H9 (cell line): ENCODE results near the gene RADX. TPM values are rescaled to one million over a fixed set of nuclear protein-coding genes. Genes with fewer than 3 reads are reported as not detected.

Experiments
- DNase-seq: peaks from one replicate; pipeline ENCODE4 v3.0.0-alpha.2; 2017
- H2AFZ ChIP-seq: one replicate; pipeline ENCODE4 v1.6.1; 2013; ENCODE audit warnings: mild to moderate bottlenecking, low read length, control low read depth, moderate library complexity
- H2AK5ac ChIP-seq: 2 replicates; pipeline ENCODE4 v1.6.1; 2013; ENCODE audit warnings: low read length, control low read depth, mixed read lengths; ENCODE audit not compliant: insufficient read length
- H2BK120ac ChIP-seq: one replicate; pipeline ENCODE4 v1.6.1; 2013; ENCODE audit warnings: low read depth, mild to moderate bottlenecking, low read length, control low read depth, inconsistent platforms; ENCODE audit not compliant: poor library complexity, severe bottlenecking
- H2BK12ac ChIP-seq: 2 replicates; pipeline ENCODE4 v1.6.1; 2013; ENCODE audit warnings: low read length, control low read depth, mixed read lengths, low read depth; ENCODE audit not compliant: insufficient read length
- H2BK15ac ChIP-seq: 2 replicates; pipeline ENCODE4 v1.6.1; 2013; ENCODE audit warnings: low read depth, low read length, control low read depth
- H2BK20ac ChIP-seq: one replicate; pipeline ENCODE4 v1.6.1; 2013; ENCODE audit warnings: low read depth, mild to moderate bottlenecking, low read length, control low read depth, inconsistent platforms; ENCODE audit not compliant: poor library complexity, severe bottlenecking
- H2BK5ac ChIP-seq: 2 replicates; pipeline ENCODE4 v1.6.1; 2013; ENCODE audit warnings: low read length, control low read depth, mixed read lengths; ENCODE audit not compliant: insufficient read length
- H3K14ac ChIP-seq: 2 replicates; pipeline ENCODE4 v1.6.1; 2013; ENCODE audit warnings: low read length, control low read depth; ENCODE audit not compliant: insufficient read depth
- H3K18ac ChIP-seq: 2 replicates; pipeline ENCODE4 v1.6.1; 2013; ENCODE audit warnings: low read depth, mild to moderate bottlenecking, mixed read lengths, low read length, control low read depth; ENCODE audit not compliant: insufficient read length
- H3K23ac ChIP-seq: 2 replicates; pipeline ENCODE4 v1.6.1; 2013; ENCODE audit warnings: low read length, control low read depth, mixed read lengths, low read depth; ENCODE audit not compliant: insufficient read length
- H3K23me2 ChIP-seq: 2 replicates; pipeline ENCODE4 v1.6.1; 2013; ENCODE audit warnings: low read depth, mild to moderate bottlenecking, mixed read lengths, low read length, control low read depth; ENCODE audit not compliant: insufficient read length, poor library complexity, severe bottlenecking
- H3K27ac ChIP-seq: 2 replicates; pipeline ENCODE4 v1.5.1; 2013; ENCODE audit warnings: low read length, control low read depth, mixed read lengths, low read depth; ENCODE audit not compliant: insufficient read length
- H3K27me3 ChIP-seq: 2 replicates; pipeline ENCODE4 v1.6.1; 2013; ENCODE audit warnings: low read length, control low read depth, inconsistent platforms; ENCODE audit not compliant: insufficient read depth
- H3K4ac ChIP-seq: 2 replicates; pipeline ENCODE4 v1.6.1; 2013; ENCODE audit warnings: low read depth, mild to moderate bottlenecking, control low read depth, inconsistent platforms, low read length, moderate library complexity
- H3K4me1 ChIP-seq: 2 replicates; pipeline ENCODE4 v1.6.1; 2013; ENCODE audit warnings: low read length, control low read depth, inconsistent platforms; ENCODE audit not compliant: insufficient read depth
- H3K4me2 ChIP-seq: 2 replicates; pipeline ENCODE4 v1.6.1; 2013; ENCODE audit warnings: low read length, control low read depth, mixed read lengths; ENCODE audit not compliant: insufficient read length, insufficient read depth
- H3K56ac ChIP-seq: 2 replicates; pipeline ENCODE4 v1.6.1; 2013; ENCODE audit warnings: low read depth, mild to moderate bottlenecking, mixed read lengths, low read length, control low read depth; ENCODE audit not compliant: insufficient read length
- H3K79me1 ChIP-seq: 2 replicates; pipeline ENCODE4 v1.6.1; 2013; ENCODE audit warnings: low read depth, mild to moderate bottlenecking, moderate library complexity, low read length, control low read depth, inconsistent platforms; ENCODE audit not compliant: insufficient read depth, poor library complexity, severe bottlenecking
- H3K79me2 ChIP-seq: 2 replicates; pipeline ENCODE4 v1.6.1; 2013; ENCODE audit warnings: low read length, control low read depth, inconsistent platforms; ENCODE audit not compliant: insufficient read depth
- H3K9ac ChIP-seq: 2 replicates; pipeline ENCODE4 v1.6.1; 2013; ENCODE audit warnings: low read length, control low read depth, mixed read lengths; ENCODE audit not compliant: insufficient read length; ENCODE audit errors: extremely low read depth
- H3K9me3 ChIP-seq: one replicate; pipeline ENCODE4 v1.6.1; 2013; ENCODE audit warnings: low read depth, low read length, inconsistent platforms; ENCODE audit not compliant: control insufficient read depth
- H3T11ph ChIP-seq: one replicate; pipeline ENCODE4 v1.6.1; 2013; ENCODE audit warnings: mild to moderate bottlenecking, low read length, control low read depth, inconsistent platforms
- H4K20me1 ChIP-seq: one replicate; pipeline ENCODE4 v1.6.1; 2013; ENCODE audit not compliant: control insufficient read depth, insufficient read length, insufficient read depth
- H4K5ac ChIP-seq: 2 replicates; pipeline ENCODE4 v1.6.1; 2013; ENCODE audit warnings: low read depth, mild to moderate bottlenecking, mixed read lengths, low read length, control low read depth; ENCODE audit not compliant: insufficient read length
- H4K8ac ChIP-seq: replicated peaks from 2 replicates; pipeline ENCODE4 v1.6.1; 2013; ENCODE audit warnings: low read length, control low read depth, mixed read lengths, low read depth; ENCODE audit not compliant: insufficient read length
- H4K91ac ChIP-seq: 2 replicates; pipeline ENCODE4 v1.6.1; 2013; ENCODE audit warnings: low read depth, mild to moderate bottlenecking, moderate library complexity, mixed read lengths, low read length, control low read depth; ENCODE audit not compliant: insufficient read length
- H3K27ac Mint-ChIP-seq, 3 experiments: 2 replicates in 2 of 3; 3 replicates in 1 of 3; pipeline ENCODE4 v1.8.0; 2020 to 2021; ENCODE audit warnings: mixed read lengths in 3 of 3, mild to moderate bottlenecking in 1 of 3, moderate library complexity in 1 of 3
- H3K27me3 Mint-ChIP-seq: 2 replicates; pipeline ENCODE4 v1.8.0; 2021; ENCODE audit warnings: low read depth, mild to moderate bottlenecking, moderate library complexity, mixed read lengths
- H3K36me3 Mint-ChIP-seq, 3 experiments: 2 replicates in 2 of 3; 3 replicates in 1 of 3; pipeline ENCODE4 v1.8.0; 2020 to 2021; ENCODE audit warnings: low read depth in 3 of 3, mixed read lengths in 3 of 3; ENCODE audit not compliant: insufficient read depth in 1 of 3
- H3K4me1 Mint-ChIP-seq, 2 experiments: 2 replicates each; pipeline ENCODE4 v1.8.0; 2020; ENCODE audit warnings: mixed read lengths in 2 of 2
- H3K4me3 Mint-ChIP-seq, 2 experiments: 2 replicates in 1 of 2; 3 replicates in 1 of 2; pipeline ENCODE4 v1.8.0; 2020 to 2021; ENCODE audit warnings: mild to moderate bottlenecking in 2 of 2, mixed read lengths in 2 of 2, moderate library complexity in 1 of 2
- H3K9me3 Mint-ChIP-seq, 2 experiments: 2 replicates in 1 of 2; 3 replicates in 1 of 2; pipeline ENCODE4 v1.8.0; 2020; ENCODE audit warnings: mild to moderate bottlenecking in 2 of 2, mixed read lengths in 2 of 2, moderate library complexity in 1 of 2
- total RNA-seq: library from RNA; stranded (reverse); gene quantifications from 2 replicates; pipeline ENCODE4 v1.2.1, GENCODE V29; 2021
- TF ChIP-seq, protein P1 (sequence below): fragments of 200-600 bp; sonication (generic); conservative IDR thresholded peaks from 3 replicates; pipeline ENCODE4 v1.8.0; 2021; ENCODE audit warnings: antibody characterized with exemption, mild to moderate bottlenecking

RADX gene
- total RNA-seq, 1 experiment from 2014 or later, result 1.5 TPM

DNA sequence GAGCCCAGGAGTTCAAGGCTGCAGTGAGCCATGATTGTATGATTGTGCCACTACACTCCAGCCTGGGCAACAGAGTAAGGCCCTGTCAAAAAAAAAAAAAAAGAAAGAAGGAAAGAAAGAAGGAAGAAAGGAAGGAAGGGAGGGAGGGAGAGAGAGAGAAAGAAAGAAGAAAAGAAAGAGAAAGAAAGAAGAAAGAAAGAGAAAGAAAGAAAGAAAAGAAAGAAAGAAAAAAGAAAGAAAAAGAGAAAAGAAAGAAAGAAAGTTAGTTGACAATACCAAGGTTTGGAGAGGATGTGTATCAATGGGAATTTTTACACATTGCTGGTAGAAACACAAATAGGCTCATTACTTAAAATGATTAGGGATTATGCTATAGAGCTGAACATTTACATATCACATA lies 19.8 kb downstream of the RADX start:
- no peak overlapping the region for H2BK5ac ChIP-seq
- no peaks in the 10 kb centered on the region for H3K23me2 ChIP-seq
- no peak overlapping the region for H3K9ac ChIP-seq
- H3K27me3 ChIP-seq, result no peaks in the 10 kb centered on the region
- H3K4ac ChIP-seq, result no peak overlapping the region
- H3K79me2 ChIP-seq, result no peaks in the 10 kb centered on the region
- no peak overlapping the region for H3K4me3 Mint-ChIP-seq
- no peaks in the 10 kb centered on the region for H4K20me1 ChIP-seq
- H3K27ac ChIP-seq, result no peak overlapping the region
- no peaks in the 10 kb centered on the region for H3K4me1 Mint-ChIP-seq
- no peaks in the 10 kb centered on the region for H3K36me3 Mint-ChIP-seq
- H3T11ph ChIP-seq, result no peak overlapping the region
- no peaks in the 10 kb centered on the region for H3K79me1 ChIP-seq
- H3K4me2 ChIP-seq, result no peak overlapping the region
- no peak overlapping the region for H3K23ac ChIP-seq
- no peak overlapping the region for H3K14ac ChIP-seq
- H2BK12ac ChIP-seq, result no peak overlapping the region
- no peak overlapping the region for H2BK15ac ChIP-seq
- H3K56ac ChIP-seq, result no peak overlapping the region
- H2BK120ac ChIP-seq, result no peak overlapping the region
- H3K4me1 ChIP-seq, result no peaks in the 10 kb centered on the region
- no peak overlapping the region for H4K5ac ChIP-seq
- H3K9me3 Mint-ChIP-seq, result peaks cover 0 to 31% of the 10 kb centered on the region in 2 experiments; a peak in 2 of 5 replicates
- H3K27me3 Mint-ChIP-seq, result no peaks in the 10 kb centered on the region
- H3K18ac ChIP-seq, result no peak overlapping the region
- no peak overlapping the region for H2BK20ac ChIP-seq
- no peak for DNase-seq
- H2AFZ ChIP-seq, result no peak overlapping the region
- H2AK5ac ChIP-seq, result no peak overlapping the region
- H3K9me3 ChIP-seq, result no peaks in the 10 kb centered on the region
- TF ChIP-seq, protein P1, sequence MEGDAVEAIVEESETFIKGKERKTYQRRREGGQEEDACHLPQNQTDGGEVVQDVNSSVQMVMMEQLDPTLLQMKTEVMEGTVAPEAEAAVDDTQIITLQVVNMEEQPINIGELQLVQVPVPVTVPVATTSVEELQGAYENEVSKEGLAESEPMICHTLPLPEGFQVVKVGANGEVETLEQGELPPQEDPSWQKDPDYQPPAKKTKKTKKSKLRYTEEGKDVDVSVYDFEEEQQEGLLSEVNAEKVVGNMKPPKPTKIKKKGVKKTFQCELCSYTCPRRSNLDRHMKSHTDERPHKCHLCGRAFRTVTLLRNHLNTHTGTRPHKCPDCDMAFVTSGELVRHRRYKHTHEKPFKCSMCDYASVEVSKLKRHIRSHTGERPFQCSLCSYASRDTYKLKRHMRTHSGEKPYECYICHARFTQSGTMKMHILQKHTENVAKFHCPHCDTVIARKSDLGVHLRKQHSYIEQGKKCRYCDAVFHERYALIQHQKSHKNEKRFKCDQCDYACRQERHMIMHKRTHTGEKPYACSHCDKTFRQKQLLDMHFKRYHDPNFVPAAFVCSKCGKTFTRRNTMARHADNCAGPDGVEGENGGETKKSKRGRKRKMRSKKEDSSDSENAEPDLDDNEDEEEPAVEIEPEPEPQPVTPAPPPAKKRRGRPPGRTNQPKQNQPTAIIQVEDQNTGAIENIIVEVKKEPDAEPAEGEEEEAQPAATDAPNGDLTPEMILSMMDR, result no peak
- no peak overlapping the region; a peak in 1 of 7 replicates for H3K27ac Mint-ChIP-seq
- H4K8ac ChIP-seq, result no peak overlapping the region
- H4K91ac ChIP-seq, result no peak overlapping the region
